ENCODE measurements around the gene FETUB.

The FETUB gene

DNA sequence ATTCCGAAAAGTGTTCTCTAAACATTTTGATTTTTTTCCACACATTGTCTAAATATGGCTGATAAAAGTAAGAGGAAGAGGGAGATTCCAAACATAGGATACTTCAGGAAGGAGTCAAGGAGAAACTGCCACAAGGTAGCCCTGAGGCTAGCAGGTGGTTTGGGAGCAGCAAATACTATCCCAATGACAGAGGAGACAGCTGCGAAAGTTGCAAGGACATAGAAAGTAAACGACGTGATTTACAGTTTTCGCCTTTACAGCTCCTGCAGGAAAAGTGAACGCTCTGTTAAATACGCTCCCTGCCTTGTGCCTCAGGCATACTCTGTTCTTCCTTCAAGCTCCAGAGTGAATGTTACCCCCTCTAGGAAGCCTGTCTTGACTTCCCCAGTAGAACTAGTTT, 3.7 kb upstream of the FETUB start:
- DNase-seq (ENCODE audit: low spot score), result no peak

DNA sequence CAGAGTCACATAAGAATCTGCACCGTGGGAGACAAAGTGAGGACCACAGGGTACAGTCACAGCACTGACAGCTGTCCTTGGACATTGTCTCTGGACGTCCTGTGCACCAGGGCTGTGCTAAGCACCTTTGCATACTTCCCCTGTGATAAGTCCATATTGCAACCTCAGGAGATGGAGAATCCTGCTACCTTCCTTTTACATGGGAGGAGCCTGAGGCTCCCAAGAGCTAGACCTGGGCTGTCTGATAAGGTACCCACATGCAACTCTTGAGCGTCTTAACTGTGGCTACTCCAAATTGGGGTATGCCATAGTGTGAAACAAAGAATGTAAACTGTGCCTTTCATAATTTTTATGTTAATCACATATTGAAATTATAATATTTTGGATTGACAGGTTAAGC, 2.5 kb upstream of the FETUB start:
- DNase-seq (ENCODE audit: low spot score), result no peak

DNA sequence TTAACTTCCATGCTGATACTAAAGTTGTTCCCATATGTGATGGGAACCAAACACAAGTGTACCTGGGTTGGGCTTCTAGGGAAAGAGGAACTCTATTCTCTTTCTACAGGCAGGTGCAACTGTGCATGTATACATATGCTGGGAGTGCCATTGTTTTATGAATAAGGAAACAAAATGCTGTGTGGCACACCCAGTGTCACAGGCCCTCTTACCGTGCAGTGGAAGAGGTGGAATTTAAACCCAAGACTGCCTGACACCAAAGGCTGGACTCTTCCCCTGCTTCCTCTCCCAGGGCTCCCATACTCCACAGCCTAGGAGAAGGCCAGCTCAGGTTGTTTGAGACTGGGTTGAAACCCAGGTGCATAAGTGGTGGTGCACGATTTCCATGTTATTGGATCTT, 1.9 kb upstream of the FETUB start:
- no peak for DNase-seq (ENCODE audit: low spot score)

DNA sequence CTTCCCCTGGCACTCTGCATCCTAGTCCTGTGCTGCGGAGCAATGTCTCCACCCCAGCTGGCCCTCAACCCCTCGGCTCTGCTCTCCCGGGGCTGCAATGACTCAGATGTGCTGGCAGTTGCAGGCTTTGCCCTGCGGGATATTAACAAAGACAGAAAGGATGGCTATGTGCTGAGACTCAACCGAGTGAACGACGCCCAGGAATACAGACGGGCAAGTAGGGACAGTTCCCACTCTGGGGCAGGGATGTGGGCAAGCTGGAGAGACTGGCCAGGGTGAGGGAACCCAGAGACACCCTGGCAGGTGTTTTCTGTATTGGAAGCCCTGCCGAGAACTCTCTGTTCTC, 247 bp downstream of the FETUB start:
- DNase-seq (ENCODE audit: low spot score), result peak; percentile 11

DNA sequence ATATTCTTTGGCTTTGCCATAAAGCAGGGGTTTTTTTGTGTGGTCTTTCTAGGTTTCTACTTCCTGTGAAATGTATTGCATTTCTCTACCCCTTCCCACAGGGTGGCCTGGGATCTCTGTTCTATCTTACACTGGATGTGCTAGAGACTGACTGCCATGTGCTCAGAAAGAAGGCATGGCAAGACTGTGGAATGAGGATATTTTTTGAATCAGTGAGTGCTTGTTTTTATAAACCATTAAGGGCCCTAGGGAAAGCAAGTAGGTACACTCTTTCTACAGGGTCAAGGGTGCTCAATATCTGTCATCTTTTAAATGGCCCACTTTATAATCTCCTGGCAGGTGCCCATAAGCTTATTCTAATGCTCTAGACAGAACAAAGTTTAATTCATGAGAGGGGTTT, 730 bp downstream of the FETUB start:
- no peak for DNase-seq (ENCODE audit: low spot score)

DNA sequence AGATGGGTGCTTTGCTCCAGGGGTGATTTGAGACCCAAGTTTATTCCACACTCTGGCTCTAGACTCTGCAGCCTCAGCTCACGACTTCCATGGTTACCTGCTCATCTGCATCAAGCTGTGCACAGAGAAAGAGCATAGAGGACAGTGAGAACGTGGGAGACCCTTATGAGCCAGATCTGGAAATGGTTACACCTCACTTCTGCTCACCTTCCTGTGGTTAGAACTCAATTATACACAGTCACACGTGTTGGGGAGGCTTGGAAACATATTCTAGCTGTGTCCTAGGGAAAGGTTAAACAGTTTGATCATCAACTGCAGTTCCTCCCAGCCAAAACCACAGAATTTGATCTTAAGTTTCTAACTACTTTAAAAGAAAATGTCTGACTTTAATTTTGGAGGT, 1.8 kb downstream of the FETUB start:
- DNase-seq (ENCODE audit: low spot score), result no peak

DNA sequence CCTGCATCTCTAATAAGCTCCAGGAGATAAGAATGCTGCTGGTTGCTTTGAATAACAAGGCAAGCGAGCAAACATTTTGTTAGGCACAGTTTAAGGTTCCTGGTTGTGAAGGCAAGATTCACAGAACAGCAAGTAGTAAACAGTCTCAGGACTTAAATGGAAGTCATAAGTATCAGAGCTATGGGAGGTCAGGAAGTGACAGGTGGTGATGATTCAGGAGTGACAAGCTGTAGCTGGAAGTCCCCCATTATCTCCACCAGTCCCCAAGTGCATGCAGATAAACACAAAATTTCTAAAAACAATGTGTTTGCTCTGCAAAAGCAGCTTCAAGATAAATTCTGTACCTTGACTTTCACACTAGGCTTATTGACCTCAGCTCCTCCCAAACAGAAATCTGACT, 3.3 kb downstream of the FETUB start:
- no peak for DNase-seq (ENCODE audit: low spot score)

DNA sequence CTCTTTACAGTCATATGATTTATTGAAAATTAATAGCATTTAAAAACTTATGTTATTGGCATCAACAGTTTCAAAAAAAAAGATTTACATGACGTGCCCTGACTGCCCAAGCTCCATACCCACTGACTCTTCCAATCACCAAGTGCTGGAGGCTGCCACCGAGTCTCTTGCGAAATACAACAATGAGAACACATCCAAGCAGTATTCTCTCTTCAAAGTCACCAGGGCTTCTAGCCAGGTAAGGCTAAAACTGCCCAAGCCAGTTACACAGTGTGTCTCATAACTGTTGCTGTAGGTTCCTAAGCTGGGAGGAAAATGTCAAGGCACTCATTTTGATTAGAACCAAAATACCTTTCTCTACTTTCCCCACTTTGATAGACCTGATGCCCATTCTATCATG, 4.5 kb downstream of the FETUB start:
- no peak for DNase-seq (ENCODE audit: low spot score)

DNA sequence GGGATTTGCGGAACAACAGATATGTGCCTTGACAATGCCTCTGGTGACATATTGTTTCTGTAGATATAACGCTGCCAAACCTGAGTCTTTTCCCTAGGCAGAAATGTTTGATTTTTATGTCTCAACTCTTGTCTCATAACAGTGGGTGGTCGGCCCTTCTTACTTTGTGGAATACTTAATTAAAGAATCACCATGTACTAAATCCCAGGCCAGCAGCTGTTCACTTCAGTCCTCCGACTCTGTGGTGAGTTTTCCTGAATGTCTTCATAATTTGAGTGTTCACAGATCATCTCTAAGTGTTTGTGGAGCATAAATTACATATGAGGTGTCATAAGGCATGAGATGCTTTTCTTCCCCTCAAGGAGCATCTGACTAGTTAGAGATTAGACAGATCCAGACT, 5.9 kb downstream of the FETUB start:
- DNase-seq (ENCODE audit: low spot score), result no peak

DNA sequence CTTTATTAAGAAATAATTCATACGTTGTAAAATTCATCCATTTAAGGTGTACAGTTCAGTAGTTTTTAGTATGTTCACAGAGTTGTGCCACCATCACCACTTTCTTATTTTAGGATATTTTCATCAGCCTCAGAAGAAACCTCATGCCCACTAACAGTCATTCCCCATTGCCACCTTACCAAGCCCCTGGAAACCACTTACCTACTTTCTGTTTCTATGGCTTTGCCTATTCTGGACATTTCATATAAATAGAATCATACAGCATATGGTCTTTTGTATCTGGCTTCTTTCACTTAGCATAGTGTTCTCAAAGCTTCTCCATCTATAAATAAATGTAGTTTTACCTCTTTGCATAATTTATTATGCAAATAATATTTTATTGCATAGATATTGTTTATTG, 6.6 kb downstream of the FETUB start:
- no peak for DNase-seq (ENCODE audit: low spot score)

DNA sequence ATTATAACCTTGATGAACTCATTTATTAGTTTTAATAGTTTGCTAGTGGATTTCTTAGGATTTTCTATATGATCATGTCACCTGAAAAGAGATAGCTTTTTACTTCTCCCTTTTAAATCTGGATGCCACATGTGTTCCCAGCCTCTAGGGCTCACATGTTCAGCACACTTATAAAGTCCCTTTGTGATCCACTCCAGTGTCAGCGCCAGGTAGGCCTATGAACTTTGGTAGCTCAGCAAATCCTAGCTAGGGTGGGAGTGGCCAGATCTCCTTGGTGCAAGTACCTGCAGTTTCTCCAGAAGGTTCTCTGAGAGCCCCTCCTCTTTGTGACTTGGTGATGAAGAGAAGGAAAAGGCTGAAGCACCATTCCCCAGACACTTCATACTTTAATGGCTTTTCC, 8.7 kb downstream of the FETUB start:
- no peak for DNase-seq (ENCODE audit: low spot score)

DNA sequence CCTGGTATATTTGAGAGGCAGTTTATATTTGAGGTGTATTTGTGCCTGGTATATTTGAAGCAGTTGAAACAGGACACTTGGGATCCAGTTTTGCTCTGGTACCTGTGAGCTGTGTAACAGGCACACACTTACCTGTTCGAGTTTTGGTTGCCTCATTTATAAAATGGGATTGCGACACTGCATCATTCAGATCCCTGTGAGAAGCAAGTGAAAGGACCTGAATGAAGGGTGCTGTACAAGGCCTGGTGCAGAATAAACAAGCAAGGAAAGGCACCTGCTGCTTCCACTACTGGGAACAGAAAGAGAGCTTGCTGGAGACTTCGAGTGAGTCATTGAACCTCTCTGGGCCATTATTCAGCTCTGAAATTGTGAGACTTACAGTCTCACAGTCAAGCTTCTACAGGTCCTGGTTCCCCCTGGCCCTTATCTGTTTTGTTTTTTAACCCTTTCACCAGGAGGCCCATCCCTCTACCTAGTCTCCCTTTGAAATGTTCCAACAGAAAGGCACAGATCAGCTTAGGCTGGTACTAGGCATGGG, 11.5 kb downstream of the FETUB start:
- DNase-seq (ENCODE audit: low spot score), result no peak

DNA sequence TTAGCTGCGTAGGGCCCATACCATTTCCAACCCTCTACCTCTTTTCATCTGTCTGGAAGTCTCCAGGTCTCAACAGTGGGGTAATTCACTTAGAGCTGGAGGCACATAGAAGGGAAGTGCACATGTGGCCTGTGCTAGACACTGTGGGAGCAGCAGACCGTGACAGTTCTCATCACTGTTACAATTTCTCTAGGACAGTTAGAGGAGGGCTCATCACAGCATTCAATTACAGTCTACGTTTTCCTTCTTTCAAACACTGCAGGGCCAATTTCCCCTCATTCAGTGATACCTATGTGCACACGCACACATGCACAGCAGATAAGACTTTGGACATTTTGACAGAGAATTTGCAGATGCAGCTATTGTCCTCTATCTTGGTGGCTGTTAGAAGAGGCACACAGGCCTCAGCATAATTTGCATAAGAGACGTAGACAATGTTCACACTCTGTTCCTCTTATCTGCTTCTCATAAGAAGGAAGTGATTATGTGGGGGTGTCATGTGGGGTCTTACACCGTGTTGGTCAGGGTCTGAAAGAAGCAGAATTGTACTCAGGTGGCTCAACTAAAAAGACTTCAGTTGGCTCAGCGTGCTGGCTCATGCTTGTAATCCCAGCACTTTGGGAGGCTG, 13.0 kb downstream of the FETUB start:
- no peak for DNase-seq (ENCODE audit: low spot score)

DNA sequence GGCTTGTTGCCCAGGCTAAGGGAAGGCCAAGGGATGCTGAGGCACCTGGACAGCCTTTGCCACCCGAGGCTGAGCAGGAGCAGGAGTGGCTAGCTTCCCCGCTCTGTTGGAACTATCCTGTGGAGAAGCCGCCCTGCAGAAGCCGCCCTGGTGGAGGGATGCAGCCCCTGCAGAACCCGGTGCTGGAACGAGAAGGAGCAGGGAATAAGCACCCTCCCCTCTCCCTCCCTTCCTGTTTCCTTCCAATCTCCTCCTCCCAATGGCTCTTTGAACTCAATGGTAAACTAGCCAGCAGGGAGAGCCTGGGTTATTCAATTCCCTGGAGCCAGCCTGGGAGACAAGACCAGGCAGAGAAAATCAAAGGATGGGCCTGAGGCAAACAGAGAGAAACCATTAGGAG, 13.8 kb downstream of the FETUB start:
- DNase-seq (ENCODE audit: low spot score), result no peak

DNA sequence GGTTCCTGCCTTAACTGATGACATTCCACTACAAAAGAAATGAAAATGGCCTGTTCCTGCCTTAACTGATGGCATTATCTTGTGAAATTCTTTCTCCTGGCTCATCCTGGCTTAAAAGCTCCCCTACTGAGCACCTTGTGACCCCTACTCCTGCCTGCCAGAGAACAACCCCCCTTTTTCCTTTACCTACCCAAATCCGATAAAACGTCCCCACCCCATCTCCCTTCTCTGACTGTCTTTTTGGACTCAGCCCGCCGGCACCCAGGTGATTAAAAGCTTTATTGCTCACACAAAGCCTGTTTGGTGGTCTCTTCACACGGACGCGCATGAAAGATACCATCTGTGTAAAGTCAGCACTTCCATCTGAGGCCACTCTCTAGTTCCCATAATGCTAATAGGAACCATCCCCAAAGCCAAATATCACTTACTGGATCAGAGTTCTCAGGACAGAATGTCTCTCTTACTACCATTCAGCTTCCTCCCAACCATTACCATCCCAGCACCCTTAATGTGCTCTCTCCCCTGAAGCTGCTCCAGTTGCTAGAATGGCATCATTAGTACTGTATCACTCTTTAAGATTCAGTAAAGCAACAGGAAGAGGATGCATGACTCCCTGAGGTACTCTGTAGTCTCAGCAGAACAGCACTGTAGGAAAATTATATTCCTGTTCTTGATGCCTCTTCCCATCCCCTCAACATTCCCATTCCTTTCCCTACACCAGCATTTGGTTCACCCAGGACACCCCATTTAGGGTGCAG, 23.3 kb downstream of the FETUB start:
- DNase-seq (ENCODE audit: low spot score), result no peak

DNA sequence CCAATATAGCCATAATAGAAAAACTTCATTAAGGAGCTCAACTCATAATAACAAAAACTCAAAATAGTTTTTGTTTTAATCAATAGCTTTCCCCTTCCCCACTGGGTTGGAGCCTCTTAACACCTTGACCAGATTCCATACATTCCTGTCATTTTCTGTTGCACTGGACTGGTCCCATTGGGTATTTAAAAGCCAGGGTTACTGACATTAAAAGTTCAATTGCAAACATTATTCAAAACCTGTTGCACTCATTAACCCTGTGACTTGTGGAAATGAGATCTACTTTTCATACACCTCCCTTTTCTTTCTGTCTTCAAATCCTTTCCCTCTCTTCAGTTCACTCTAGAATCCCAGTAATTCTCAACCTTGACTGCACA, 23.9 kb downstream of the FETUB start:
- DNase-seq (ENCODE audit: low spot score), result no peak

DNA sequence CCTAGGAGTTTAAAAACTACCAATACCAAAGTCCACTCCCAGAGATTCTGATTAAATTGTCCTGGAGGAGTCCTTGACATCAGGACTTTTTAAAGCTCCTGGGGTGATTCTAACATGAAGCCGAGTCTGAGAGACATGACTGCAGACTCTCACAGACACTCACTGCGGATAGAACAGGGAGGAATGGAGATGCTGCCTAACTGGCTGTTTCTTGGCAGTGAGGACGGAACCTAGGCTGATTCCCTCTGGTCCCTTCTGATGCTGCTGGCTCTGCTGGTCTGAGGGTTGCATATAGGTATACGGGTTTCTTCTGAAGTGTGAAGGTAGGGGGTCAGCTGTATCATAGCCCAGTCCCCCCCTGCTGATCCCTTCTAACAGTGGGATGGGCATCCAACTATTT, 24.3 kb downstream of the FETUB start:
- no peak for DNase-seq (ENCODE audit: low spot score)

DNA sequence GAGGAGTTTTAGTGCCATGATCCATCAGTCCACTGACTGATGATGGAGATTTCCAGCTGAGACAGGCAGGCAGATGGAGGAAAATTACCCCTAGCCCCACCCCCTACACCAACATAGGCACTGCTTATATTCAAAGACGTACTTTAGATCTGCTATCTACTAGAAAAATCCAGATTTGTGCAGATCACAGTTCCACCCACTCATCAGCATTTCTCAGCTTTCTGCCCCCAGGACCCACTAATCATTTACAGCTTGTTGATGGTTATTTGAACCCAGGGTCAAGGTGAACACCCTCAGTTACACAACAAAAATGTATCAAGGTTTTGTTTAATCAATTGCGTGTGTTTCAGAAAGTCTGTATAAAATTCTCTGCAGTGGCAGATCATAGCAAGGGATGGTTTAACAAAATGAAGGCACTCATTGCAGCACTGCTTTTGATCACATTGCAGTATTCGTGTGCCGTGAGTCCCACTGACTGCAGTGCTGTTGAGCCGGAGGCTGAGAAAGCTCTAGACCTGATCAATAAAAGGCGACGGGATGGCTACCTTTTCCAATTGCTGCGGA, 25.5 kb downstream of the FETUB start, which contains the start of gene HRG:
Gene HRG, plus strand, starts transcription at position 390 of the 564 bp plus-strand sequence. Its CDS starts 18 bp downstream, at position 408.
- DNase-seq (ENCODE audit: low spot score), result no peak

DNA sequence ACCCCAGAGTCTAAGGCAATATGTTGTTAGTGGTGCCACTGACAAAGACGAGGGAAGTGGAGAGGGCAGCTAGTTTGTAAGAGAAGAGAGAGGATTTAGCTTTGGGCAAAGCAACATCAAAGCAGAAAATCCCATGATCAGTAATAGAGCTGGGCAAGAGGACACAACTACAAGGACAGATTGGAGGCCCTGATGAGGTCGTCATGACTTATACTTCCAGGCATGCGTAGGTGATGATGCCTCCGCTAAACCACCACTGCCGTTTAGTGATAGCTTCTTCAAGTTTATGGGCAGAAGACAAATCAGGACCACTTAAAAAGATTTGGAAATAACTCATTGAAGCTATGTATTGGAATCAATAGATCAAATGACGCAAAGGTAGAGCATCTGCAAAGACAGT, 28.2 kb downstream of the FETUB start:
- DNase-seq (ENCODE audit: low spot score), result no peak

DNA sequence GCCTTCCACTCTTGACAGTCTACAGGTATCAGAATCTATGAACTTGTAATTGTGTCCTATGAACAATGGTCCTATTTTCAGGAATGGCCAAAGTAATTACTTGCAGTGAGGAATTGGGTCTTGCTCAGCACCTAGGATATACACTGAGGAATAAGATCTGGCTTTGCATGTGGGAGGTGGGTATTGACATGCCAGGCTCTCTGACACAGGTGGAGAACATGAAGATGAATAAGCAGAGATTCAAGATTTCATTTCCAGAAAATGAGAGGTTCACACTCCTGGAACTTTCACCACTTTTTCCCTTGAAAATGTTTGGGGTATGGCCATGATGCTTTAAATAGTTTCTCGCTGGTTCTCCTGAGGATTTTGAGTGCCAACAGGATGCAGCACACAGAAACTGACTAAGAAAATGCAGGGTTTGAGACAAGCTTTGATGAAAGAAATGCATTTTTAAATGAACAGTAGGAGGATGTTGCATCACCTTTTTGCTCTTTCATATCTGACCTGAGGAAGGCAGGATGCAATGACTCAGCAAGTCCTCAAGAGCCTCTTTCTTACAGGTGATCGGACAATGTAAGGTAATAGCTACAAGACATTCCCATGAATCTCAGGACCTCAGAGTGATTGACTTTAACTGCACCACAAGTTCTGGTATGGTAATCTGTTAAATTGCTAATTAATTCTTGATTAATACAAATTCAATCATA, 29.3 kb downstream of the FETUB start:
- no peak for DNase-seq (ENCODE audit: low spot score)

DNA sequence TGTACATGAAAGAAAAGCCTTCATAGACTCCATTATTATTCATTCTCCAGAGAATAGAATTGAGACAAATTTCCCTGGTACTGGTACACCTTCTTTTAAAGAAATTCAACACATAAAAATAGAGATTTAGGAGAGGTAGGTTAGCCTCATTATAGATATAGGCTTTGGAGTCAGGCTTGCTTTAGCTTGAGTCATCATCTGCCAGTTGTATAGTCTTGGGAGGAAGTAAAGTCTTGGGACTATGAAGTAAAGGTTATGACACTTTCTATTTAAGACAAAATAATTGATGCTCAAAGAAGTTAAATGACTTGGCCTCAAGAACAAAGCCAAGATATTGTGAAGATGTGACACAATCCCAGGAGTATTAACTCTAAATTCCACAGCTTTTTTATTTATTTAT, 30.0 kb downstream of the FETUB start:
- DNase-seq (ENCODE audit: low spot score), result no peak

DNA sequence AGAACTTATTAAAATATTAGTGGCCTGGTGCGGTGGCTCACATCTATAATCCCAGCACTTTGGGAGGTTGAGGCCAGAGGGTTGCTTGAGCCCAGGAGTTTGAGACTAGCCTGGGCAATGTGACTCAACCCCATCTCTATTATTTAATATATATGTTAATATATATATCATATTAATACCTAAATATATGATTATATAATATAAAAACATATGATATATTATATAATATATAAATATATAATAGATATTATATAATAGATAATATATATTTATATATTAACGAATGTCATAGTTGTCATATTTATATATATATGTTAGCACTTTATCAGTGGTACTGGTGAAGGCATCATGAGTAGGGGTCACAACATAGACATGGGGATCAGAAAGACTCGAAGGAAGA, 30.9 kb downstream of the FETUB start:
- no peak for DNase-seq (ENCODE audit: low spot score)

DNA sequence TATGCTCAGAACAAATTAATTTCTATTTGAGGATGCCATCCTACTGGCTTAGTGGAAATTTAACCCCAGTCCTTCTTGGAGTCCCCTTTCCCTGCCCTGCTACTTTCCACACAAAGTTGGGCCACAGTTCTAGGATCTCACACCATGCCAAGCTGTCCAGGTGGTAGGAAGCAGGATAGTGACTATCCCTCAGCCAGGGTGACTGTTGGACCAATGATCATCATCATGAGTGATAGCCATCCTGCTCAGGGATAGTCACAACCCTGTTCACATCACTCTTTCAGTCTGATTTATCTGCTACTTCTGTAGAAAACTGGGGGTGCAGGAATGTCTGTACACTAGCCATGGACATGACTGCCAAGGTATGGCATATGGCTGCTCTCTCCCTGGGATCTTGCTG, 38.4 kb downstream of the FETUB start:
- no peak for DNase-seq (ENCODE audit: low spot score)
